Small intestine (tissue), 7 donors: ENCODE measurements around the gene DCAF16. TPM values are rescaled to one million over a fixed set of nuclear protein-coding genes. Genes with fewer than 3 reads are reported as not detected.

Experiments used
- DNase-seq, 2 donors: peaks; one replicate each; pipeline versions ENCODE4 v3.0.0 to v3.0.0-alpha.2; 2013
- FAIRE-seq: peaks from 2 replicates; lab custom pipeline; 2012; peaks lifted over from hg19 to GRCh38; lab: Jason Lieb, UNC
- H3K27ac ChIP-seq, 3 donors: one replicate each; pipeline ENCODE4 v1.5.1; 2013; ENCODE audit warnings: low read length in 2 of 3, mild to moderate bottlenecking in 2 of 3, control low read depth in 1 of 3, inconsistent platforms in 1 of 3, low read depth in 1 of 3, moderate library complexity in 1 of 3
- H3K27me3 ChIP-seq, 3 donors: one replicate each; pipeline ENCODE4 v1.6.1; 2013; ENCODE audit warnings: low read length in 3 of 3, inconsistent platforms in 1 of 3; ENCODE audit not compliant: control insufficient read depth in 3 of 3, insufficient read depth in 3 of 3
- H3K36me3 ChIP-seq, 3 donors: one replicate each; pipeline ENCODE4 v1.6.1; 2013; ENCODE audit warnings: low read length in 3 of 3, inconsistent platforms in 1 of 3, low read depth in 1 of 3, mild to moderate bottlenecking in 1 of 3, moderate library complexity in 1 of 3; ENCODE audit not compliant: control insufficient read depth in 3 of 3, insufficient read depth in 2 of 3
- H3K4me1 ChIP-seq, 3 donors: one replicate each; pipeline ENCODE4 v1.6.1; 2013; ENCODE audit warnings: low read length in 2 of 3, inconsistent platforms in 1 of 3, low read depth in 1 of 3, mild to moderate bottlenecking in 1 of 3, moderate library complexity in 1 of 3; ENCODE audit not compliant: control insufficient read depth in 3 of 3, insufficient read depth in 2 of 3
- H3K4me3 ChIP-seq, 3 donors: one replicate each; pipeline ENCODE4 v1.5.1; 2013; ENCODE audit warnings: low read length in 3 of 3, control low read depth in 1 of 3, inconsistent platforms in 1 of 3, low read depth in 1 of 3, mild to moderate bottlenecking in 1 of 3, moderate library complexity in 1 of 3
- H3K9me3 ChIP-seq, 2 donors: one replicate each; pipeline ENCODE4 v1.6.1; 2013; ENCODE audit warnings: low read depth in 1 of 2, low read length in 1 of 2; ENCODE audit not compliant: control insufficient read depth in 2 of 2, insufficient read depth in 1 of 2
- WGBS, 3 donors: extraction: QIAGEN DNeasy Blood & Tissue Kit; methylation state at CpG; one replicate each; pipeline ENCODE4 v1.1.7; 2013; 5-methylcytosine and 5-hydroxymethylcytosine counted together
- polyA plus RNA-seq, 4 donors: library from polyadenylated mRNA; stranded (reverse) in 3 of 4; unstranded in 1 of 4; fragments of 200-250 nt in 3 of 4; fragments of 120-200 nt in 1 of 4; gene quantifications; one replicate each; pipeline versions ENCODE4 v1.2.1 to v1.2.3, GENCODE V29; 2013
- donor health status: healthy with polysubstance abuse.
- donor health status: control.
- donor health status: control.
- donor health status: Bipolar disorder and iron deficiency.
- donor health status: healthy.

DCAF16 gene
- polyA plus RNA-seq, 4 donors: 3.8 to 40.4 (median 8.4) TPM

DNA sequence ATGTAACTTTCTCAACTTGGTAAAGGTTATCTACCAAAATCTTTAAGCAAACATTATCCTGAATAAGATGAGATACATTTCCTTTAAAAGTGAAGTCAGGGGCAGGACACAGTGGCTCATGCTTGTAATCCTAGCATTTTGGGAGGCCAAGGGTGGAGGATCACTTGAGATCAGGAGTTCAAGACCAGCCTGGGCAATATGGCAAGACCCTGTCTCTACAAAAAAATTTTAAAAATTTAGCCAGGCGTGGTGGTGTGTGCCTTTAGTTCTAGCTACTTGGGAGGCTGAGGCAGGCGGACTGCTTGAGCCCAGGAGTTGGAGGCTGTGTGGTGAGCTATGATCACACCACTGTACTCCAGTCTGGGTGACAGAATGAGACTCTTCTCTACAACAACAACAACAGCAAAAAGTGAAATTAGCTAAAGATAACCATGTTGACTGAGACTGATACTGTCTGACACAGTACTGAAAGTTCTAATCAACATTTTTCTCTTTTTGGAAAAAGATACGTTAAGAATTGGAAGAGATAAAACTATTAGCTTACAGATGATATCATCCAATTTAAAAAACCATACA is 4.9 kb downstream of the DCAF16 start:
- H3K4me1 ChIP-seq: peaks cover 0 to 15% (median 7%) of the 10 kb centered on the region in 3 donors
- H3K27me3 ChIP-seq: no peaks in the 10 kb centered on the region
- no peak overlapping the region for H3K4me3 ChIP-seq
- no peaks in the 10 kb centered on the region for H3K9me3 ChIP-seq
- FAIRE-seq (no peak), DNase-seq (no peak)
- H3K36me3 ChIP-seq: peaks cover 3 to 19% (median 17%) of the 10 kb centered on the region in 3 donors
- H3K27ac ChIP-seq: no peak overlapping the region
- 80 to 94% (median 85%) methylated on average over 3 of the region's 3 CpGs for whole genome bisulfite sequencing, 3 donors

DNA sequence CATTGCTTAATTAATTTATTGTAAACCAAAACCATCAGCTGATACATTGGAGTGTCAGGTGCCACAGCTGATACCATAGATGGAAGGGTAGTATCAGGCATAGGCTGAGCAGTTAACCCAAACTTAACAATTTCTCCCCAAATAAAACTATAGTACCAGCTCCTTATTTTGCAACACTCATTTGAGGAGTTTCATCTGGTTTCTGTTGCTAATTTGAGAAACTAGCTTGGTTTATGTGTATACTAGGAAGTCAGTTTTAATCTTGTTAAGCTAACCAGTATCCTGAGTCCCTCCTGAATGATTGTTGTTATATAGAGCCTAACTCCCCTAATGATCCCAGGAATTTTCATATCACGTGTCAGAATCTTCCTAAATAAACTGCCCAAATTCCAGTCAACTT is 12.7 kb downstream of the DCAF16 start:
- Histone ChIP-seq H3K27ac (no peak overlapping the region), H3K9me3 (no peaks in the 10 kb centered on the region), H3K4me3 (no peak overlapping the region), H3K36me3 (peaks cover 0 to 7% (median 4%) of the 10 kb centered on the region in 3 donors), H3K4me1 (no peaks in the 10 kb centered on the region), H3K27me3 (no peaks in the 10 kb centered on the region)
- FAIRE-seq: no peak
- 92 to 97% (median 94%) methylated on average over 1 of the region's 1 CpG for WGBS, 3 donors
- DNase-seq: no peak

DNA sequence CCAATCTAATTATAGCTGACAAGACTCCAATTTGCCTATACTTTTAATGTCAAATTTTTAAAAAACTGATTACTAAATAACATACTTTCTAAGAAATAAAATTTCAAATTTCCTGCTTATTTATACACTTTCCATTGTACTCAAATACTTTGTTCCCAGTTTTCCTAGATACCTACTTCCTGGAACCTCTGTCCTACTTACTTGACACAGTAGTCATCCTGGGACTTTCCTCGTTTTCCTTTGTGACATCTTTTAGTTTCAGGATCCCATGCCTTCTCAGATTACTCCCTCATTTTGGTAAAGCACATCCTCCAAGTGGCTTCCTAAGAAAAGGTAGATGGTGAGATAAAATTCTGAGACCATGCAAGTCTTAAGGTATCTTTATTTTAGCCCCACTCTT is 15.8 kb downstream of the DCAF16 start:
- Histone ChIP-seq H3K27me3 (no peaks in the 10 kb centered on the region), H3K9me3 (no peaks in the 10 kb centered on the region), H3K4me1 (no peaks in the 10 kb centered on the region), H3K4me3 (no peak overlapping the region), H3K36me3 (peaks cover 0 to 9% (median 3%) of the 10 kb centered on the region in 3 donors), H3K27ac (no peak overlapping the region)
- WGBS, 3 donors: 50 to 54% (median 52%) methylated on average over 1 of the region's 1 CpG
- DNase-seq (no peak), FAIRE-seq (no peak)

DNA sequence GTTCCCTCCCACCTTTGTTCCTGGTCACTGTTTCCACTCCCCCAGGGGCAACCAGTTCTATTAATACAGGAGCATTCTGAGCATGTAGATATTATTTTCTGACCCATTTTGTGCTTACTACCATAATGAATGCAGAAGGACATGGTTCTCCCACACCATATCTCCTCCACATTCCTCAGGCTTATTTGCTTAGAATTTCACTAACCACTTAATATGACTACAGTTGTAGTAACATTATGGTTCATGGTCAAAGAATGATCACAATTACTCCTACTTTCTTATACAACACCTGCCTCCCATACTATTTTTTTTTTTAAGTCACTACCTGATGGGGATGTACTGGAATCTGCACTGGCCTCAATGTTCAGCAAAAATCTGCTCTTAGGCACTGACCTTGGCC is 21.6 kb downstream of the DCAF16 start:
- Histone ChIP-seq H3K4me3 (no peak overlapping the region), H3K36me3 (peaks cover 0 to 6% (median 0%) of the 10 kb centered on the region in 3 donors), H3K27ac (no peak overlapping the region), H3K9me3 (no peaks in the 10 kb centered on the region), H3K4me1 (no peaks in the 10 kb centered on the region), H3K27me3 (no peaks in the 10 kb centered on the region)
- DNase-seq: no peak
- no peak for FAIRE-seq

DNA sequence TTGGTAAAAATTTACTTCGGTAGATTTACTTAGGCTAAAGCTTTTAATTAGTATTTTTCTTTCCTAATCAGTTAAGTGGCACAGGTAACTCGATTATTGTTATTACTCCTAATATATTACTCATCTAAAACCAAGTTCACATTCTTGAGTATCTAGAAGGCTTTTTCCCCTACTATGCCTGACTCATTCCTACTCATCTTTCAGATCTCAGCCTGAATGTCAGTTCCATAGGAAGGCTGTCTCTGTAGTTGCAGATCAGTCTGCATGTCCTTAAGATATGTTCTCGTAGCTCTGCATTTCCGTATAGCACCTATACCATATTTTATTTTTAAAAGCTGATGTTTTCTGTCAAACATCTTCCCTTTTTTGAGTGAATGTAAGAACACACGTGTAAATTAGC is 23.2 kb downstream of the DCAF16 start:
- H3K4me1 ChIP-seq: no peaks in the 10 kb centered on the region
- H3K36me3 ChIP-seq: peaks cover 0 to 6% (median 0%) of the 10 kb centered on the region in 3 donors
- FAIRE-seq: no peak
- H3K27ac ChIP-seq: no peak overlapping the region
- no peak for DNase-seq
- H3K27me3 ChIP-seq: peaks cover 0 to 2% (median 0%) of the 10 kb centered on the region in 3 donors
- 79 to 86% (median 80%) methylated on average over 5 of the region's 5 CpGs for WGBS, 3 donors
- H3K9me3 ChIP-seq: no peaks in the 10 kb centered on the region
- H3K4me3 ChIP-seq: no peak overlapping the region

DNA sequence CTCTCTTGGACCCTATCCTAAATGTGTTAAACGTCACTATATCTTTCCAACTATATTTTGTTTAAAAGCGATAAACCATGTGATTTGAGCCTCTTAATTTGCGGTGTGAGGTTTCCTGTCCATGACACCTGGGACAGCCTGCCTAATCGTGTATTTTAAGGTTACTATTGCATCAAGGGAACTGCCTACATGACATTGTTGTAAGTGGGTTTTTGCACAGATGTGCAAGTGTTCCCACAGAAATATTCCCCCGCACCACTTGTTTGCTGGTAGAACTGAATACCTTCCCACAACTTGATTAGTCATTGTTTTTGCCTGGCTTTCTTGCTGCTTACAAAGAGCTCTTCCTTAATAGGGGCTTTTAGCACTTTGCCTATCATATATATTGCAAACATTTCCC is 24.0 kb downstream of the DCAF16 start:
- 47 to 73% (median 66%) methylated on average over 5 of the region's 5 CpGs for WGBS, 3 donors
- no peak for DNase-seq

DNA sequence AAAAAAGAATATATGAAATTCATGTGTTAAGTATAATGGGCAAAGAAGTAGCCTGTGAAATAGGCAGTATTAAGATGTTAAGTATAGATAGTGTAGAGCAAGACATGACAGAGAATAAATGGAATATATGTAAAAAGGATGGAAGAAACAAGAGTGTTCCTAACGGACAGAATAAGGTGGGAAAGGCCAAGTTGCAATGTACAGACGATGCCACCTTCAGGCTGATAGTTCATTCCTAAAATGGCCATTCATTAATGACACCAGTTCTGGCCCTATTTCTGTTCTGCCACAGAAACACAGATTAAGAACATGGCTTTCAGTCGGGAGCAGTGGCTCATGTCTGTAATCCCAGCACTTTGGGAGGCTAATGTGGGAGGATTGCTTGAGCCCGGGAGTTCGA is 24.7 kb downstream of the DCAF16 start:
- Histone ChIP-seq H3K27me3 (peaks cover 6 to 17% (median 7%) of the 10 kb centered on the region in 3 donors), H3K9me3 (no peaks in the 10 kb centered on the region), H3K4me1 (peaks cover 0 to 8% (median 2%) of the 10 kb centered on the region in 3 donors), H3K4me3 (no peak overlapping the region), H3K27ac (no peak overlapping the region), H3K36me3 (no peaks in the 10 kb centered on the region)
- FAIRE-seq: no peak
- no peak for DNase-seq
- 79 to 90% (median 84%) methylated on average over 5 of the region's 5 CpGs for WGBS, 3 donors

More for the DNA sequence above, 24.0 kb downstream of the DCAF16 start:
- Histone ChIP-seq H3K9me3 (no peaks in the 10 kb centered on the region), H3K27me3 (peaks cover 1 to 10% (median 3%) of the 10 kb centered on the region in 3 donors), H3K27ac (no peak overlapping the region), H3K36me3 (peaks cover 0 to 4% (median 0%) of the 10 kb centered on the region in 3 donors), H3K4me1 (peaks cover 0 to 6% (median 2%) of the 10 kb centered on the region in 3 donors), H3K4me3 (no peak overlapping the region)
- FAIRE-seq: no peak

DNA sequence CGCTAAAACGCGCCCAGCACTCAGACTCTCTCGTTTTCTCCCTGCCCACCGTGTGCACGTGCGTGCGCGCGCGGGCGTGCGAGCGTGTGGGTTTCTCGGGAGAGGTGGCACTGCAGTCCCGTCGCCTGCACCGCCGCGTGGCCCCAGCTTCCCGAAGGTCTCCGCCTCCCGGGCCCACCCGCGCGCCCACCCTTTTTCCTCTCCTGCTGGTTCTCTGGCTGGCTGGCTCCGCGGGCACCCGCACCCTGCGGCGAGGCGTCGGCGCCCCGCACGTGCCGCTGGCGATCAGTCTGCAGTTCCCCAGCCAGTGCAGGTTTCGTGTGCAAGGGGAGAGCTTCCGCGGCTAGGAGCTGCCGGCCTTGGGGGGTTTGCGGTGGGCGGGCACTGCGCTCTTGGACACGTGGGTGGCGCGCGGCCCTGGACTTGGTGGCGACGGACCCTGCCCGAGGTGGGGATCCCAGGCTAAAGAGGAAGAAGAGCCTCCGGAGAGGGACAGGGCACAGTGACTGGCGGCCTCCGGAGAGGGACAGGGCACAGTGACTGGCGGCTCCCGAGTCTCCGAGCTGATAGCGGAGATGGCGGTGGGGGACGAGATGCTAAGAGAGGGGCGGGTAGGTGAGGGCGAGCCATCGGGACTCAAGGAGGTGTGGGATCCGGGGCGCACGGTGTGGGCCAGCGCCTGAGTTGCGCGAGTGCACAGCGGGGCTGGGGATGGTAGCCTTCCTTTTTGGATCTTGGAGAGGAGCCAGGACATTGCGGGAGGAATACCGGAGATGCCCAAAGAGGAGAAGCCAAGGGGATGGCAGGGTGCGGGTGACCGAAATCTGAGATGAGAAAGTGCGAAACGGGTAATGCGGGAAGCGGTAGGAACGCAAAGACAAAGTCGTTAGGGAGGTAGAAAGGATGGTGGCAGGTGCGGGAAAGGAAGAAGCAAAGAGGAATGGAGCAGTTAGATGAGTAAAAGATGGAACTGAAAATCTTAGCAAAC is 29.0 kb downstream of the DCAF16 start, which contains the start of gene FAM184B:
Gene FAM184B (minus strand): TSS at position 322 of the 988 bp plus-strand sequence. CDS start 322 bp downstream, outside the sequence.
- Histone ChIP-seq H3K27ac (no peak within 1 kb of the TSS), H3K27me3 (peaks cover 6 to 37% (median 9%) of the 10 kb centered on the region in 3 donors), H3K4me3 (peak within 1 kb of the TSS in 2 of 3 donors; percentile 17 to 23), H3K4me1 (peaks cover 0 to 12% (median 2%) of the 10 kb centered on the region in 3 donors), H3K9me3 (no peaks in the 10 kb centered on the region), H3K36me3 (no peaks in the 10 kb centered on the region)
- WGBS, 3 donors: 4 to 9% (median 6%) methylated on average over 77 to 82 of the region's 82 CpGs
- DNase-seq: peak in 1 of 2 donors; percentile 47
- no peak for FAIRE-seq
